GM20000 (cell line): ENCODE results near the gene TMC2.

Experiments used
- DNase-seq: peaks from one replicate; pipeline ENCODE4 v3.0.0; 2012; ENCODE audit warnings: low spot score
- TF ChIP-seq, protein P1 (sequence below): IDR thresholded peaks from 2 replicates; pipeline ENCODE4 v1.5.1; 2012; ENCODE audit warnings: mild to moderate bottlenecking, control low read depth; ENCODE audit errors: extremely low read depth, missing control alignments

TMC2 gene

DNA sequence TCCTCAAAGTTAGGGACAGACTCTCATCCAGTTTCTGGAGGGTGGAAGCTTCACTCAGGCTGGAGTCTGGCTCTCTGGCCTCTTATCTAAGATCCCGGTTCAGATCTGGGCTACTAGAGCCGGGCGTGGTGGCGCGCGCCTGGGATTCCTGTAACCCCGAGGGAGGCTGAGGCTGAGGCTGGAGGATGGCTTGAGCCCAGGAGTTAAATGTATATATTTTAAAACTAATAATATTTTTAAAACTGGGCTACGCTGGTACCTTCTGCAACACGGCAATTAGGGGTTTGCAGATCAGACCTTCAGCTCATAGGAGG is 26.9 kb upstream of the TMC2 start:
- TF ChIP-seq, protein P1, sequence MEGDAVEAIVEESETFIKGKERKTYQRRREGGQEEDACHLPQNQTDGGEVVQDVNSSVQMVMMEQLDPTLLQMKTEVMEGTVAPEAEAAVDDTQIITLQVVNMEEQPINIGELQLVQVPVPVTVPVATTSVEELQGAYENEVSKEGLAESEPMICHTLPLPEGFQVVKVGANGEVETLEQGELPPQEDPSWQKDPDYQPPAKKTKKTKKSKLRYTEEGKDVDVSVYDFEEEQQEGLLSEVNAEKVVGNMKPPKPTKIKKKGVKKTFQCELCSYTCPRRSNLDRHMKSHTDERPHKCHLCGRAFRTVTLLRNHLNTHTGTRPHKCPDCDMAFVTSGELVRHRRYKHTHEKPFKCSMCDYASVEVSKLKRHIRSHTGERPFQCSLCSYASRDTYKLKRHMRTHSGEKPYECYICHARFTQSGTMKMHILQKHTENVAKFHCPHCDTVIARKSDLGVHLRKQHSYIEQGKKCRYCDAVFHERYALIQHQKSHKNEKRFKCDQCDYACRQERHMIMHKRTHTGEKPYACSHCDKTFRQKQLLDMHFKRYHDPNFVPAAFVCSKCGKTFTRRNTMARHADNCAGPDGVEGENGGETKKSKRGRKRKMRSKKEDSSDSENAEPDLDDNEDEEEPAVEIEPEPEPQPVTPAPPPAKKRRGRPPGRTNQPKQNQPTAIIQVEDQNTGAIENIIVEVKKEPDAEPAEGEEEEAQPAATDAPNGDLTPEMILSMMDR = no peak
- no peak for DNase-seq

DNA sequence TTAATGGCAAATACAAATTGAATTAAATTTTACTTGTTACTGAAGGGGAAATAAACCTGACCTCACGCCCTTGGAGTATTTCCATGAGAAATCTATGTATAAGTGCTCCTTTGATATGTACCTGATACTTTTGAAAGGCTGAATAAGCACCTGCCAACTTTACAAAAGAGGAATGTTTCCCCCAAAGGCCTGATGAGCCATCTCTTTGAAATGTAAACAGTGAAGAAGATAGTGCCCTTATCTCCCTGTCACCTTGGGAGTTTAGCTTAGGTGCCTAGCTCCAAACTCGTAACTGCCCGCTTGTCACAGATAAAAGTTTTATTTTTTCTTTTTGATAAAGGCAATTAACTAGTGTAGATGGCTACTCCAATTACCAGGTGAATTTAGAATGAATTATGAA is 26.6 kb upstream of the TMC2 start:
- TF ChIP-seq, protein P1 = no peak
- DNase-seq = no peak

DNA sequence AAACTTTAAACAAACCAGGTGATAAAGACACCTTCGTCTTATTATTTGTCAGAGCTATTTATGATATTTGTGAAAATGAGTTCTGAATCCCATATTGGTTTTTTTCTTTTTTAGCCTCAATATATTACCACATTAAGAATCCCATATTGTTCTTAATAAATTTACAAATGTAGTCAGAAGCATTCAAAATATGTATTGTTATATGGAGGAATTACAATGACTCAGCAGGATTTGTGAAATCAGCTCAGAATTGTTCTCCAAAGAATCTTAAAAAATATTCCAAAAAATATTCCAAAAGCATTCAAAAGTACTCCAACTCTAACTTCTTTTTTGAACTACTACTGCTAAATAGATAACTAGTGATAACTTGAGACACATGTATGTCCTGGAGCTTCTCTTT is 21.2 kb upstream of the TMC2 start:
- TF ChIP-seq, protein P1 = no peak
- DNase-seq = no peak

DNA sequence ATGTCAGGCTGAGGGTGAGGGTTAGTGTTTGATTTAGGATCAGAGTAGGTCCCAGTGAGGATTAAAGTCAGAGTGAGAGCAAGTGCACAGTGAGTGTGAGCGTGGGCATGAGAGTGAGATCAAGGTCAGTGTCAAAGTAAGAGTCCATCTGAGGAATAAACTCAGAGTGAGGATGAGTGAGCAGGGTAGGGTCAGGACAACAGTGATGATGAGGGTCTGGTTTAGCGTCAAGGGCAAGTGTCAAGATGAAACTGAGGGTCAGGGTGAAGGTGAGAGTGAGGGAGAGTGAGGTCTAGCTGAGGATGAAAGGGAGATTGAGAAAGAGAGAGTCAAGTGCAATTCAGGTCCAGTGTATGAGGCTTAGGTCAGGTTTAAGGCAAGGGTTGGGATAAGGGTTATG is 20.0 kb upstream of the TMC2 start:
- TF ChIP-seq, protein P1 = no peak
- no peak for DNase-seq

DNA sequence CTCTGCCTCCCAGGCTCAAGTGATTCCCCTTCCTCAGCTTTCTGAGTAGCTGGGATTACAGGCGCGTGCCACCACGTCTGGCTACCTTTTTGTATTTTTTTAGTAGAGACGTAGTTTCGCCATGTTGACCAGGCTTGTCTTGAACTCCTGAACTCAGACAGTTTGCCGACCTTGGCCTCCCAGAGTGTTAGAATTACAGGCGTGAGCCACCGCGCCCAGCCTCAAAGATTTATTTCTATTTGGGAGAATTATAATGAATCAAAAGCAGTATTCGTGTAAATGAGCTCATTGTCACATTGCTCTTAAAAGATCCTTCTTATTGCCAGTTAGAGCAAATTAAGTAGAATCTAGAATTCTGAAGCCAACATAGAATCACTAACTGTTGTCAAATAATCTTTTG is 18.3 kb upstream of the TMC2 start:
- TF ChIP-seq, protein P1 = no peak
- no peak for DNase-seq

DNA sequence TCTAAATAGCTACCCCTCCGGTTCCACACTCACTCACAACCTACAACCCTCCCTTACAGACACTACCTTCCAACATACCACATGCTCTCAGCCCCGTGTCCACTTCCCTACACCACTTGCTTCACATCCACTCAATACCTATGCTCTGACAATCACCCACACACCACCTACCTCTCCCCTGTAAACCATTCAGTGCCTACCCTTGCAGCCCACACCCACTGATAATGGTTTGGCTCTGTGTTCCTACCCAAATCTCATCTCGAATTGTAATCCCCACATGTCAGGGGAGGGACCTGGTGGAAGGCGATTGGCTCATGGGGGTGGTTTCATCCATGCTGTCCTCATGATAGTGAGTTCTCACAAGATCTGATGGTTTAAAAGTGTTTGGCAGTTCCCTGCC is 17.8 kb upstream of the TMC2 start:
- TF ChIP-seq, protein P1 = no peak
- DNase-seq = no peak

DNA sequence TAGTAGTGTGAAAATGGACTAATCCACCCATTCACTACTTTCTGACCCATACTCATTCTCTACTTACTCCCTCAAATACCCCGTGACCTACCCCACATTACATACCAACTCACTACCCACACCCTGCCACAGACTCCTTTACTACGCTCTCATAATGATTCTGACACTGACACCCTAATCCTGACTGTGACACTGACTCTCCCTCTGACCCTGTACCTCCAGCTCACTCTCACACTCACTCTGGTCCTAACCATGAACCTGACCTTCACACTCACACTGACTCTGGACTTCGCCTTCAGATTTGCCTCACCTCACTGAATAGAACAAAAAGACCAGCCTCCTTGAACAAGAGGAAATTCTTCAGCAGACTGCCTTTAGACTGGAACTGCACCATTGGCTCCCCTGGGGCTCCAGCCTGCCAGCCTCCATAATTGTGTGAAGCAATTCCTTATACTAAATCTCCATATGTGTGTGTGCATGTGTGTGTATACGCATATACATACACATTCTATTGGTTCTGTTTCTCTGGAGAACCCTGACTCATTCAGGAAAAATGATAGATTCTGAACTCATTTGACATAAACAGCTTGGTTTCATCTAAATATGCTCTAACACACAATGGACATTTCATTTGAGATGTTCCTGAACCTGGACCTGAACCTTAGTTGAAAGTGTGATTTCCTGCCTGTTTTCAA is 17.1 kb upstream of the TMC2 start:
- TF ChIP-seq, protein P1 = no peak
- DNase-seq = no peak

DNA sequence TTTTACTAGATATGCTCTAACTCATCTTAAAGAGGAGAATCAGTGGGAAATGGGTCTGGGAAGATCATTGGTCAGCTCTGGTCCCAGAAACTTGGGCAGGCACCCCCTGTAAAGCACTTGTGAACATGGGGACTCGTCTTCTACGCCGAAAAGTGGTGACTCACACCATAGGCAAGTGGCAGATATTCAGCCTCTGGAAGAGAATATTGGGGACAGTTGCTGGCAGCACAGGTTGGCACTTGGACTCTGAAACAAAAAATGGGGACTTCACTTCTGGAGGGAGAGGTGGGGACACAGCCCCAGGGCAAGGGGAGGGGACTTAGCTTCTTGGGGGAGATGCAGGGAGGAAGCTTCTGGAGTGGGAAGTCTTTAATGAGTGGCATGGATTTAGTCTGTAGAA is 15.8 kb upstream of the TMC2 start:
- no peak for DNase-seq
- TF ChIP-seq, protein P1 = no peak
